ENCODE results near the gene AGER.

DNA sequence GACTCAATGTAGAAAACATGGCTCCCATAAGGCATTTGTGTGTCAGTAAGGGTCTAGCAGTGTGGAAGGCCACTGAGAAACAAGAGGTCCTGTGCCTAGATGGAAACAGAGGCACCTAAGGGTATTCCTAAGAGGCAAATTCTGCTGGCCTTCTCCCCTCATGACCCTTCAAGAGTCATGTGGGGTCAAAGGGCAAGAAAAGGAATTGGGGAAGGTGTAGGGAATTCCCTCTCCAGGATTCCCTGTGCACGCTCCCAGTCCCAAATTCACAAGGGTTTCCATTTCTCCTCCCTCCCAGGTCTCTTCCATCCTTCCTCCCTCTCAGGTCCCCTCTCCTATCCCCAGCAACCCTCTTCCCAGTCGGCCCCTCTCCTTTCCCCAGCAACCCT lies 8.7 kb downstream of the AGER start:
- TF ChIP-seq, protein P1, sequence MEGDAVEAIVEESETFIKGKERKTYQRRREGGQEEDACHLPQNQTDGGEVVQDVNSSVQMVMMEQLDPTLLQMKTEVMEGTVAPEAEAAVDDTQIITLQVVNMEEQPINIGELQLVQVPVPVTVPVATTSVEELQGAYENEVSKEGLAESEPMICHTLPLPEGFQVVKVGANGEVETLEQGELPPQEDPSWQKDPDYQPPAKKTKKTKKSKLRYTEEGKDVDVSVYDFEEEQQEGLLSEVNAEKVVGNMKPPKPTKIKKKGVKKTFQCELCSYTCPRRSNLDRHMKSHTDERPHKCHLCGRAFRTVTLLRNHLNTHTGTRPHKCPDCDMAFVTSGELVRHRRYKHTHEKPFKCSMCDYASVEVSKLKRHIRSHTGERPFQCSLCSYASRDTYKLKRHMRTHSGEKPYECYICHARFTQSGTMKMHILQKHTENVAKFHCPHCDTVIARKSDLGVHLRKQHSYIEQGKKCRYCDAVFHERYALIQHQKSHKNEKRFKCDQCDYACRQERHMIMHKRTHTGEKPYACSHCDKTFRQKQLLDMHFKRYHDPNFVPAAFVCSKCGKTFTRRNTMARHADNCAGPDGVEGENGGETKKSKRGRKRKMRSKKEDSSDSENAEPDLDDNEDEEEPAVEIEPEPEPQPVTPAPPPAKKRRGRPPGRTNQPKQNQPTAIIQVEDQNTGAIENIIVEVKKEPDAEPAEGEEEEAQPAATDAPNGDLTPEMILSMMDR (conservative IDR thresholded peaks at IDR 0.05 in 1 of 2, IDR thresholded peaks at IDR 0.05 in 1 of 2; ENCODE audit: low read depth in 1 of 2, low read length in 2 of 2) = no peak
- no peak for TF ChIP-seq EZH2 (IDR thresholded peaks at IDR 0.05; ENCODE audit: low read length, missing control alignments)
